HepG2 (cell line): Measurements from ENCODE around the gene TAT. TPM values are rescaled to one million over a fixed set of nuclear protein-coding genes. Genes with fewer than 3 reads are reported as not detected.
A peak's percentile ranks its signal among the peaks of the same experiment; 100 is the strongest.

Experiments
- ARNT2 ChIP-seq: sonication (generic); formaldehyde crosslinking; IDR thresholded peaks from 2 replicates; pipeline ENCODE4 v1.8.0; 2022; ENCODE audit warnings: mild to moderate bottlenecking, low read depth, missing genetic modification reagents, moderate library complexity
- GATAD2A ChIP-seq: IDR thresholded peaks from 2 replicates; pipeline ENCODE4 v1.6.1; 2016
- HES4 ChIP-seq: sonication (generic); formaldehyde crosslinking; IDR thresholded peaks from 2 replicates; pipeline ENCODE4 v1.9.0; 2021; ENCODE audit warnings: mild to moderate bottlenecking, missing genetic modification reagents, borderline replicate concordance
- NR2F2 ChIP-seq: IDR thresholded peaks from 2 replicates; pipeline ENCODE4 v1.6.1; 2012; ENCODE audit warnings: low read depth, inconsistent platforms, borderline replicate concordance
- PHF21A ChIP-seq: sonication (generic); formaldehyde crosslinking; IDR thresholded peaks from 2 replicates; pipeline ENCODE4 v1.5.0; 2020; ENCODE audit warnings: mild to moderate bottlenecking, missing genetic modification reagents
- PITX1 ChIP-seq: sonication (generic); formaldehyde crosslinking; IDR thresholded peaks from 2 replicates; pipeline ENCODE4 v1.5.1; 2020; ENCODE audit warnings: mild to moderate bottlenecking, missing genetic modification reagents
- PRMT3 ChIP-seq: sonication (generic); formaldehyde crosslinking; IDR thresholded peaks from 2 replicates; pipeline ENCODE4 v1.8.1; 2022; ENCODE audit warnings: low read depth, mild to moderate bottlenecking, moderate library complexity, missing genetic modification reagents, borderline replicate concordance
- TAF15 ChIP-seq: fragments of 200-400 bp; formaldehyde crosslinking; IDR thresholded peaks from one replicate; pipeline ENCODE4 v1.6.1; 2018; ENCODE audit warnings: mild to moderate bottlenecking, low read depth, low read length; ENCODE audit not compliant: poor library complexity, severe bottlenecking
- ZFP36L1 ChIP-seq: sonication (generic); formaldehyde crosslinking; IDR thresholded peaks from 2 replicates; pipeline ENCODE4 v1.8.0; 2022; ENCODE audit warnings: mild to moderate bottlenecking, missing genetic modification reagents, moderate library complexity
- ZNF292 ChIP-seq: sonication (generic); formaldehyde crosslinking; IDR thresholded peaks from 2 replicates; pipeline ENCODE4 v1.8.1; 2022; ENCODE audit warnings: mild to moderate bottlenecking, low read depth, missing genetic modification reagents, borderline replicate concordance
- ZNF331 ChIP-seq: sonication (generic); formaldehyde crosslinking; IDR thresholded peaks from 2 replicates; pipeline ENCODE4 v1.4.0; 2020; ENCODE audit warnings: missing genetic modification reagents
- ZNF709 ChIP-seq: sonication (generic); formaldehyde crosslinking; IDR thresholded peaks from 2 replicates; pipeline ENCODE4 v1.5.0; 2020; ENCODE audit warnings: mild to moderate bottlenecking, missing genetic modification reagents
- ZNF747 ChIP-seq: sonication (generic); formaldehyde crosslinking; IDR thresholded peaks from 2 replicates; pipeline ENCODE4 v1.8.1; 2023; ENCODE audit warnings: missing genetic modification reagents, mild to moderate bottlenecking, borderline replicate concordance
- ZNF766 ChIP-seq: sonication (generic); formaldehyde crosslinking; IDR thresholded peaks from 2 replicates; pipeline ENCODE4 v1.5.0; 2020; ENCODE audit warnings: missing genetic modification reagents, borderline replicate concordance
- ZSCAN22 ChIP-seq: sonication (generic); formaldehyde crosslinking; IDR thresholded peaks from 2 replicates; pipeline ENCODE4 v1.4.0; 2020; ENCODE audit warnings: mild to moderate bottlenecking, missing genetic modification reagents
- polyA plus RNA-seq, 8 experiments: library from polyadenylated mRNA; depleted of rRNA in 3 of 8; stranded (reverse) in 7 of 8; unstranded in 1 of 8; fragments of >200 nt; fragmentation: Illumina TruSeq in 4 of 8; extraction: Trizol in 4 of 8; gene quantifications; 2 replicates each; pipeline versions ENCODE4 v1.2.1 to v1.2.3, GENCODE V29; 2011 to 2016; ENCODE audit warnings: low read depth in 4 of 8, missing spikeins in 1 of 8, mixed read lengths in 1 of 8; ENCODE audit not compliant: insufficient read depth in 1 of 8
- total RNA-seq, 5 experiments: library from RNA; depleted of rRNA; stranded (reverse); fragments of >200 nt; fragmentation: Illumina TruSeq; extraction: Trizol; gene quantifications; 2 replicates each; pipeline ENCODE4 v1.2.3, GENCODE V29; 2016; ENCODE audit warnings: low read depth in 1 of 5
- TF ChIP-seq, protein P1 (sequence below): sonication (generic); formaldehyde crosslinking; IDR thresholded peaks from 2 replicates; pipeline ENCODE4 v1.4.0; 2020; ENCODE audit warnings: low read depth, missing genetic modification reagents
- TF ChIP-seq, protein P2 (sequence below): IDR thresholded peaks from 2 replicates; pipeline ENCODE4 v1.6.1; 2016; ENCODE audit warnings: missing compliant biosample characterization, missing genetic modification reagents, borderline replicate concordance
- TF ChIP-seq, protein P3 (sequence below): sonication (generic); formaldehyde crosslinking; IDR thresholded peaks from 2 replicates; pipeline ENCODE4 v1.4.0; 2020; ENCODE audit warnings: mild to moderate bottlenecking, missing genetic modification reagents
- TF ChIP-seq, protein P4 (sequence below): sonication (generic); formaldehyde crosslinking; IDR thresholded peaks from 2 replicates; pipeline ENCODE4 v1.9.0; 2021; ENCODE audit warnings: missing genetic modification reagents, borderline replicate concordance

TAT gene
- total and polyA plus RNA-seq, 2 of the 13 experiments (the other 11 are each of a cell fraction or from before 2014, with no cell fraction given), result 1.6 to 5.8 TPM

DNA sequence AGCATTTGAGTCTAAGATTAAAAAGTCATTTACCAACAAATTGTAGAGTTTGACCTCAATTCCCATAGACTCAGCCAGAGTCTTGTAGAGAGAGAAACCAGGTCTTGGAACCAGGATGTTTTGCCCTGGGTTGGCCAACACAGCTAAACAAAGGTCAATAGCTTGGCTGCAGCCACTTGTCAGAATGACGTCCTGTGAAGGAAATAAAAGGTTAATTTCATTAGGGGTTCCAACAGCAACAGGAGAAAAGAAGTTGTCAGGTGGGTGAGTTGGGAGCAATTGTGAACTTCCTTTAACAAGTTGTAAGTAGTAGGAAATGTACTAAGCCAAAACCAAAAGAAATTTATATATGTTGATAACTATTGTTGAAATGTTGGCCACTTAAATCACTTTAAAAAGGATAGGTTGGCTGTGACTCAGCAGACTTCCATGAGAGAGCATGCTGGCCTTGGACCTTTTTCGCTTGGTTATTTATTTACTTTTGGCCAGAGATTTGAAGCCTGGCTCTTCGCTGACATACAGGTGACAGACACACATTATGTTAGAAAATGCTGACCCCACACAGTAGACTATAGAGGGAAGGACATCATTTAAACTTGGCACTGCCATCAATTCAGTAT lies 4.3 kb downstream of the TAT start (continued):
- TF ChIP-seq, protein P1, sequence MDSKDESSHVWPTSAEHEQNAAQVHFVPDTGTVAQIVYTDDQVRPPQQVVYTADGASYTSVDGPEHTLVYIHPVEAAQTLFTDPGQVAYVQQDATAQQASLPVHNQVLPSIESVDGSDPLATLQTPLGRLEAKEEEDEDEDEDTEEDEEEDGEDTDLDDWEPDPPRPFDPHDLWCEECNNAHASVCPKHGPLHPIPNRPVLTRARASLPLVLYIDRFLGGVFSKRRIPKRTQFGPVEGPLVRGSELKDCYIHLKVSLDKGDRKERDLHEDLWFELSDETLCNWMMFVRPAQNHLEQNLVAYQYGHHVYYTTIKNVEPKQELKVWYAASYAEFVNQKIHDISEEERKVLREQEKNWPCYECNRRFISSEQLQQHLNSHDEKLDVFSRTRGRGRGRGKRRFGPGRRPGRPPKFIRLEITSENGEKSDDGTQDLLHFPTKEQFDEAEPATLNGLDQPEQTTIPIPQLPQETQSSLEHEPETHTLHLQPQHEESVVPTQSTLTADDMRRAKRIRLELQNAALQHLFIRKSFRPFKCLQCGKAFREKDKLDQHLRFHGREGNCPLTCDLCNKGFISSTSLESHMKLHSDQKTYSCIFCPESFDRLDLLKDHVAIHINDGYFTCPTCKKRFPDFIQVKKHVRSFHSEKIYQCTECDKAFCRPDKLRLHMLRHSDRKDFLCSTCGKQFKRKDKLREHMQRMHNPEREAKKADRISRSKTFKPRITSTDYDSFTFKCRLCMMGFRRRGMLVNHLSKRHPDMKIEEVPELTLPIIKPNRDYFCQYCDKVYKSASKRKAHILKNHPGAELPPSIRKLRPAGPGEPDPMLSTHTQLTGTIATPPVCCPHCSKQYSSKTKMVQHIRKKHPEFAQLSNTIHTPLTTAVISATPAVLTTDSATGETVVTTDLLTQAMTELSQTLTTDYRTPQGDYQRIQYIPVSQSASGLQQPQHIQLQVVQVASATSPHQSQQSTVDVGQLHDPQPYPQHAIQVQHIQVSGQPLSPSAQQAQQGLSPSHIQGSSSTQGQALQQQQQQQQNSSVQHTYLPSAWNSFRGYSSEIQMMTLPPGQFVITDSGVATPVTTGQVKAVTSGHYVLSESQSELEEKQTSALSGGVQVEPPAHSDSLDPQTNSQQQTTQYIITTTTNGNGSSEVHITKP (CRISPR knock-in tag), result peak; percentile 46; the same call in 1 of the 2 replicates
- TF ChIP-seq ZSCAN22 (no peak), HES4 (CRISPR knock-in tag) (no peak), ZNF331 (CRISPR knock-in tag) (peak; percentile 58; the same call in 1 of the 2 replicates), ZNF747 (CRISPR knock-in tag) (0 out of 2 replicates have a peak, but pooled peaks have one; percentile 23), ZNF709 (CRISPR knock-in tag) (no peak), ZNF292 (CRISPR knock-in tag) (peak; percentile 83), GATAD2A (peak; percentile 98), PITX1 (CRISPR knock-in tag) (0 out of 2 replicates have a peak, but pooled peaks have one; percentile 54), NR2F2 (peak; percentile 69), PRMT3 (no peak), ARNT2 (CRISPR knock-in tag) (0 out of 2 replicates have a peak, but pooled peaks have one; percentile 33), ZNF766 (CRISPR knock-in tag) (0 out of 2 replicates have a peak, but pooled peaks have one; percentile 47), PHF21A (CRISPR knock-in tag) (peak; percentile 82; the same call in 1 of the 2 replicates), TAF15 (no peak), ZFP36L1 (peak; percentile 14; the same call in 1 of the 2 replicates)
- TF ChIP-seq, protein P2, sequence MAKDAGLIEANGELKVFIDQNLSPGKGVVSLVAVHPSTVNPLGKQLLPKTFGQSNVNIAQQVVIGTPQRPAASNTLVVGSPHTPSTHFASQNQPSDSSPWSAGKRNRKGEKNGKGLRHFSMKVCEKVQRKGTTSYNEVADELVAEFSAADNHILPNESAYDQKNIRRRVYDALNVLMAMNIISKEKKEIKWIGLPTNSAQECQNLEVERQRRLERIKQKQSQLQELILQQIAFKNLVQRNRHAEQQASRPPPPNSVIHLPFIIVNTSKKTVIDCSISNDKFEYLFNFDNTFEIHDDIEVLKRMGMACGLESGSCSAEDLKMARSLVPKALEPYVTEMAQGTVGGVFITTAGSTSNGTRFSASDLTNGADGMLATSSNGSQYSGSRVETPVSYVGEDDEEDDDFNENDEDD (CRISPR knock-in tag), result no peak
- TF ChIP-seq, protein P3, sequence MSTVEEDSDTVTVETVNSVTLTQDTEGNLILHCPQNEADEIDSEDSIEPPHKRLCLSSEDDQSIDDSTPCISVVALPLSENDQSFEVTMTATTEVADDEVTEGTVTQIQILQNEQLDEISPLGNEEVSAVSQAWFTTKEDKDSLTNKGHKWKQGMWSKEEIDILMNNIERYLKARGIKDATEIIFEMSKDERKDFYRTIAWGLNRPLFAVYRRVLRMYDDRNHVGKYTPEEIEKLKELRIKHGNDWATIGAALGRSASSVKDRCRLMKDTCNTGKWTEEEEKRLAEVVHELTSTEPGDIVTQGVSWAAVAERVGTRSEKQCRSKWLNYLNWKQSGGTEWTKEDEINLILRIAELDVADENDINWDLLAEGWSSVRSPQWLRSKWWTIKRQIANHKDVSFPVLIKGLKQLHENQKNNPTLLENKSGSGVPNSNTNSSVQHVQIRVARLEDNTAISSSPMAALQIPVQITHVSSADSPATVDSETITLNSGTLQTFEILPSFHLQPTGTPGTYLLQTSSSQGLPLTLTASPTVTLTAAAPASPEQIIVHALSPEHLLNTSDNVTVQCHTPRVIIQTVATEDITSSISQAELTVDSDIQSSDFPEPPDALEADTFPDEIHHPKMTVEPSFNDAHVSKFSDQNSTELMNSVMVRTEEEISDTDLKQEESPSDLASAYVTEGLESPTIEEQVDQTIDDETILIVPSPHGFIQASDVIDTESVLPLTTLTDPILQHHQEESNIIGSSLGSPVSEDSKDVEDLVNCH (CRISPR knock-in tag), result 0 out of 2 replicates have a peak, but pooled peaks have one; percentile 18
- TF ChIP-seq, protein P4, sequence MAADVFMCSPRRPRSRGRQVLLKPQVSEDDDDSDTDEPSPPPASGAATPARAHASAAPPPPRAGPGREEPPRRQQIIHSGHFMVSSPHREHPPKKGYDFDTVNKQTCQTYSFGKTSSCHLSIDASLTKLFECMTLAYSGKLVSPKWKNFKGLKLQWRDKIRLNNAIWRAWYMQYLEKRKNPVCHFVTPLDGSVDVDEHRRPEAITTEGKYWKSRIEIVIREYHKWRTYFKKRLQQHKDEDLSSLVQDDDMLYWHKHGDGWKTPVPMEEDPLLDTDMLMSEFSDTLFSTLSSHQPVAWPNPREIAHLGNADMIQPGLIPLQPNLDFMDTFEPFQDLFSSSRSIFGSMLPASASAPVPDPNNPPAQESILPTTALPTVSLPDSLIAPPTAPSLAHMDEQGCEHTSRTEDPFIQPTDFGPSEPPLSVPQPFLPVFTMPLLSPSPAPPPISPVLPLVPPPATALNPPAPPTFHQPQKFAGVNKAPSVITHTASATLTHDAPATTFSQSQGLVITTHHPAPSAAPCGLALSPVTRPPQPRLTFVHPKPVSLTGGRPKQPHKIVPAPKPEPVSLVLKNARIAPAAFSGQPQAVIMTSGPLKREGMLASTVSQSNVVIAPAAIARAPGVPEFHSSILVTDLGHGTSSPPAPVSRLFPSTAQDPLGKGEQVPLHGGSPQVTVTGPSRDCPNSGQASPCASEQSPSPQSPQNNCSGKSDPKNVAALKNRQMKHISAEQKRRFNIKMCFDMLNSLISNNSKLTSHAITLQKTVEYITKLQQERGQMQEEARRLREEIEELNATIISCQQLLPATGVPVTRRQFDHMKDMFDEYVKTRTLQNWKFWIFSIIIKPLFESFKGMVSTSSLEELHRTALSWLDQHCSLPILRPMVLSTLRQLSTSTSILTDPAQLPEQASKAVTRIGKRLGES, result peak; percentile 40; the same call in 1 of the 2 replicates
